A549 treated with dexamethasone at 1 μM for 4 hours (cell line): Measurements from ENCODE around the gene ZNF283. TPM values are rescaled to one million over a fixed set of nuclear protein-coding genes. Genes with fewer than 3 reads are reported as not detected.

Experiments used
- total RNA-seq: library from RNA; stranded (reverse); fragments of 200-300 nt; extraction: Qiagen RNA extraction; gene quantifications from 5 replicates; pipeline ENCODE4 v1.2.3, GENCODE V29; 2022

The ZNF283 gene
- total RNA-seq, result 4.8 to 6.8 TPM (median 6.3 TPM) in 5 replicates

DNA sequence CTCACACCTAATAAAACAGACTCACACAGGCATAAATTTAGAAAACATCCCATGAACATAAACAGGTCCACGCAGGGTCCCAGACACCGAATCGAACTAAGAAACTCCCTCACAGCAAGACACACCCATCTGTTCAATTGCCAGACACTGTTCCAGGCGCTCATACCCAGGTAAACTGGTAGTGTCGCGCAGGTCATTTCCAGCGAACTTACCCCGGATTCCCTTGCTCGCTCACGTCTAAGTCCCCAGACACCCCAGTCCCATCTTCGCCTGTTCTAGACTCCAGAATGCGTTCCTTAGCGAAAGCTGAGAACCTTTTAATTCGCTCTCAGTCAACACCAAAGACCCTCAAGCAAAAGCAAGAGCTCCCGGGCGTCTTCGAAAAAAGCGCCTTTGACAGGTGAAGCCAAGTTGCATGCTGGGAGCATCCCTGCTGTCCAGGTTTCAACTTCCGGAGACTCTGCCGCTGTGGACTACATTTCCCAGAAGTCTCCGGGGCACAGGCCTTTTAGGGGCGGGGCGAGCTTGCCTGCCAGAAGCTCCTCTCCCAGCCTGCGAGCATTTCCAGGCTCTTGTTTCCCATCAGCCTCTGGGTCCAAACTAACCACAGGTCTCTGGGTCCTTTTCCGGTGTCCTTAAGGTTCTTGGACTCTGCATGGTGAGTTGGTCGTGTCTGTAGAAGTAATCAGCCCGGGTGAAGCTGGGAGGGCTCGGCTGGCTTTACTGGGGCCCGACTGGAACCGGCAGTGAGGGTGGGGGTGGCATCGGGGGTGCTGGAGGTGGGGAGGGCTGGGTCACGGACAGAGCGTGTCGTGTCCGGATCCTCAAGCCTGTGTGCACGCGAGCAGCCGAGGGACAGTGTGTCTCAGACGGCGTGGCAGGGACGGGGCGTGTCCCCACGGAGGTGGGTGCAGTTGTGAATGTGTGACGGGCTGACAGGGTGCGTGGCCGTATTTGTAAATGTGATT lies at the start of gene ZNF283:
Gene ZNF283 (plus strand): TSS at position 535 of the 968 bp plus-strand sequence. CDS start 6,184 bp downstream, outside the sequence.

DNA sequence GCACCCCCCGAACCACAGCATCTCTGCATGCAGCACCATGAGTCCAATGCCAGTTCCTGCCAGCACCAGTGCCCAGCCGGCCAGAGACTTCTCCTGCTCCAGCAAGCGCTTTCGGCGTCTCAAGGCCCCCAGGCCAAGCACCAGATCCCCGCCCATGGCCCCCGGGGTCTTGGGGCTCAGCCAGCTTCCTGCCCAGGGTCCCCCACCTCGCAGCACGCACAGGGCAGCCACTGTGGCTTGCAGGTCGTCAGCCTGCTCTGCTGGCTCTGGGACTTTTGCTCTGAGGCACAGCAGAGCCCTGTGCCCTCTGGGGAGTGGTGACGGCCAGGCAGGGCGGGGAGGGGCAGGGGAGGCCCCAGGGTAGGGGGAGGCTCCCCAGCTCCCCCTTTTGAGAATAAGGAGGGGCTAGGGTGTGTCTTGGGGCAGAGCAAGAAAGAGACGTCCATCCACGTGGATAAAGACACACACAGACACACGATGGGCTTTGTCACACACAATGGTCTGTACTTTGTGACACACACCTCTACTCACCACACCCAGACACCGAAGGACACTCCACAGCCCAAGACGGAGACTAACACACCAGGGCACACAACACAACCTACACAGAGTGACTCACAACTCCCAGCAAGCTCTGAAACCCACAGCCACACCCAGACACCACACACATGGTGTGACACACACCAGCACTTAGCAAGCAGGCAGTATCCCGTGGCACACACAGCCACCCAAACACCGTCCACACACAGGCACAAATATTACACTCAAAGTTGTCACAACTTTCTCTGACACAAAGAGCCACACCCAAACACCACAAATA lies 46.2 kb upstream of the ZNF283 start, which contains the start of gene KCNN4:
Gene KCNN4 (minus strand): TSS at position 268 of the 820 bp plus-strand sequence. CDS start 112 bp downstream, at position 156.

DNA sequence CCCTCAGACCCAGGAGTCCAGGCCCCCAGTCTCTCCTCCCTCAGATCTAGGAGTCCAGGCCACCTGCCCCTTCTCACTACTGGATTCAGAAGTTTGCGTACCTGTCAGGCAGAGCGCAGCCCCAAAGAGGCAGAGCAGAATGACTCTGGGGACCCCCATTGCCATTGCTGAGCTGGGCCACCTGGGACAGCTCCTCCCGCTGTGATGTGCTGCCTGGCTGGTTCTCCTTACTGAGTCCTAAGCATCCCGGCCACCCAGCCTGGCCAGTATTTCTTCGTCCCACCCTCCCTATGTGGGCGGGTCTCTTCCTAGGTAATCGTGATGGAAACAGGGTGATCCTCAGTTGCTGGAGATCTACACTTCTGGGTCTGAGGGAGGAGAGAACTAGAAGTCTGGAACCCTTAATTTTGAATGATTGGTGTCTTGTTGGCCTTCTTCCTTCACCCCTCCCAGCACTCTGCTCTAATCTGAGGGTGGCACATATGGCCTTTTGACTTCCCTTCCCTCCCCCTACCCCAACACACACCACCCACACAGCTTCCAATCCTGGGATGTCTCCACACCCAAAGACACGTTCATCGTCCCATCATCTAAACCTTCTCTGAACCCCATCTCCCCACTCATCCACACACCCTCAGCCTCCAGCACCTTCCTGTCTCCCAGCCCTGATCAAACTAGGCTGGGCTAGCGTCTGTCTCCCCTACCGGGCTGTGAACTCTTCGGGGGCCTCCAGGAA lies 24.7 kb upstream of the ZNF283 start, which contains the start of gene LYPD5:
Gene LYPD5 (minus strand): TSS at position 232 of the 736 bp plus-strand sequence. CDS start 67 bp downstream, at position 165.

GRCh38 chr19:43883864-43884263 lies 56.7 kb downstream of the ZNF283 start, which contains the start of gene ZNF404:
TSS of gene ZNF404 (minus strand) at chr19:43883964.

Other genes with a start within 250 kb of the ZNF283 start
- gene IRGQ, start 231.2 kb upstream of the ZNF283 start, total RNA-seq, result 6.4 to 7.0 TPM (median 6.7 TPM) in 5 replicates
- 13.0 to 19.7 TPM (median 18.2 TPM) in 5 replicates for gene ZNF576, start 230.7 kb upstream of the ZNF283 start, total RNA-seq
- 0.43 to 1.1 TPM (median 0.86 TPM) in 5 replicates for gene SRRM5, start 215.2 kb upstream of the ZNF283 start, total RNA-seq
- 44.9 to 64.0 TPM (median 60.7 TPM) in 5 replicates for gene ZNF428, start 207.7 kb upstream of the ZNF283 start, total RNA-seq
- gene CADM4, start 187.5 kb upstream of the ZNF283 start, total RNA-seq, result 8.1 to 9.2 TPM (median 8.7 TPM) in 5 replicates
- 49.6 to 58.0 TPM (median 52.8 TPM) in 5 replicates for gene PLAUR, start 157.2 kb upstream of the ZNF283 start, total RNA-seq
- not detected in 5 replicates for gene IRGC, start 111.2 kb upstream of the ZNF283 start, total RNA-seq
- 39.2 to 70.8 TPM (median 56.3 TPM) in 5 replicates for gene SMG9, start 72.4 kb upstream of the ZNF283 start, total RNA-seq
- gene KCNN4, start 46.3 kb upstream of the ZNF283 start, total RNA-seq, result 35.0 to 49.2 TPM (median 46.8 TPM) in 5 replicates
- 0.09 to 0.32 TPM (median 0.16 TPM) in 5 replicates for gene LYPD5, start 24.9 kb upstream of the ZNF283 start, total RNA-seq
- gene ZNF404, start 56.6 kb downstream of the ZNF283 start, total RNA-seq, result 0.16 to 0.34 TPM (median 0.33 TPM) in 5 replicates
- gene ZNF45, start 108.0 kb downstream of the ZNF283 start, total RNA-seq, result 9.1 to 12.0 TPM (median 10.8 TPM) in 5 replicates
- 0.38 to 0.77 TPM (median 0.64 TPM) in 5 replicates for gene ZNF221, start 123.9 kb downstream of the ZNF283 start, total RNA-seq
- gene ZNF155, start 156.9 kb downstream of the ZNF283 start, total RNA-seq, result 2.5 to 4.0 TPM (median 3.0 TPM) in 5 replicates
- 2.2 to 3.2 TPM (median 2.6 TPM) in 5 replicates for gene ZNF230, start 175.6 kb downstream of the ZNF283 start, total RNA-seq
- gene ZNF222, start 198.1 kb downstream of the ZNF283 start, total RNA-seq, result 3.1 to 3.9 TPM (median 3.6 TPM) in 5 replicates
- 1.8 to 3.5 TPM (median 2.4 TPM) in 5 replicates for gene ZNF223, start 224.7 kb downstream of the ZNF283 start, total RNA-seq
- 0.26 to 0.59 TPM (median 0.53 TPM) in 5 replicates for gene ZNF284, start 244.8 kb downstream of the ZNF283 start, total RNA-seq